NCI-H1105 (cell line): Measurements from ENCODE around the gene TMEM139.

Source experiments
- DNase-seq: peaks from one replicate; lab custom pipeline; 2025; lab: John Stamatoyannopoulos, UW

Gene TMEM139

GRCh38 chr7:143325240-143325639 lies 40.5 kb downstream of the TMEM139 start:
- DNase-seq = no peak

GRCh38 chr7:143327903-143328302 lies 43.1 kb downstream of the TMEM139 start:
- no peak for DNase-seq

GRCh38 chr7:143329471-143330170 lies 44.9 kb downstream of the TMEM139 start:
- no peak for DNase-seq

- DNase-seq = no peak
Measured at GRCh38 chr7:143331179-143331801, 46.5 kb downstream of the TMEM139 start.

GRCh38 chr7:143334244-143334643 lies 49.5 kb downstream of the TMEM139 start:
- no peak for DNase-seq

GRCh38 chr7:143337216-143337615 lies 52.5 kb downstream of the TMEM139 start:
- DNase-seq = no peak
